B cell (primary cell): ENCODE measurements around the gene NBAS.

Experiments used
- EZH2 ChIP-seq: IDR thresholded peaks from 2 replicates; pipeline ENCODE4 v1.6.1; 2012; ENCODE audit warnings: borderline replicate concordance, low read depth, mild to moderate bottlenecking, moderate library complexity, low read length; ENCODE audit not compliant: insufficient read depth, poor library complexity, severe bottlenecking
- TF ChIP-seq, protein P1 (sequence below): fragments of 200-600 bp; IDR thresholded peaks from one replicate; pipeline ENCODE4 v1.8.0; 2022; ENCODE audit warnings: antibody characterized with exemption, mild to moderate bottlenecking

DNA sequence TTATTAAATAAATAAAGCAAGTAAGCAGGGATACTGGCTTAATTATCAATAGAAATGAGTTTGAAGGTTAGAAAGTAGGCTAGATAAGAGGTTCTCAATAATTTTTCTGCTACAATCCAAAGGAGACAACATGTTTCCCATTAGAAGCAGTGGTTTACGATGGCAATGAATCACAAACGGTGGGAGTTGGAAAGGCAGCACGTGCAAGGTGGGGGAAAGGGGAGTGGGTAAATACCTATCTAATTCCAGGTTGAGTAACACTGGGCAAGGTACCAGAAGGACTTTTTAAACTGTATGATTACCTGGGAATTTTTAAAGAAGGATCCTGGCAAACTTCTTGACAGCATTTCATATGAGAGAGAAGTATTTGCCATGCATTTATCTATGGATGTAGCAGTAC lies 289.9 kb downstream of the NBAS start:
- TF ChIP-seq, protein P1, sequence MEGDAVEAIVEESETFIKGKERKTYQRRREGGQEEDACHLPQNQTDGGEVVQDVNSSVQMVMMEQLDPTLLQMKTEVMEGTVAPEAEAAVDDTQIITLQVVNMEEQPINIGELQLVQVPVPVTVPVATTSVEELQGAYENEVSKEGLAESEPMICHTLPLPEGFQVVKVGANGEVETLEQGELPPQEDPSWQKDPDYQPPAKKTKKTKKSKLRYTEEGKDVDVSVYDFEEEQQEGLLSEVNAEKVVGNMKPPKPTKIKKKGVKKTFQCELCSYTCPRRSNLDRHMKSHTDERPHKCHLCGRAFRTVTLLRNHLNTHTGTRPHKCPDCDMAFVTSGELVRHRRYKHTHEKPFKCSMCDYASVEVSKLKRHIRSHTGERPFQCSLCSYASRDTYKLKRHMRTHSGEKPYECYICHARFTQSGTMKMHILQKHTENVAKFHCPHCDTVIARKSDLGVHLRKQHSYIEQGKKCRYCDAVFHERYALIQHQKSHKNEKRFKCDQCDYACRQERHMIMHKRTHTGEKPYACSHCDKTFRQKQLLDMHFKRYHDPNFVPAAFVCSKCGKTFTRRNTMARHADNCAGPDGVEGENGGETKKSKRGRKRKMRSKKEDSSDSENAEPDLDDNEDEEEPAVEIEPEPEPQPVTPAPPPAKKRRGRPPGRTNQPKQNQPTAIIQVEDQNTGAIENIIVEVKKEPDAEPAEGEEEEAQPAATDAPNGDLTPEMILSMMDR, result no peak
- TF ChIP-seq EZH2, result no peak
